Measurements from ENCODE around the gene HCLS1. TPM values are rescaled to one million over a fixed set of nuclear protein-coding genes. Genes with fewer than 3 reads are reported as not detected.

The HCLS1 gene
- total RNA-seq, 1 experiment from 2014 or later = 1.2 TPM

DNA sequence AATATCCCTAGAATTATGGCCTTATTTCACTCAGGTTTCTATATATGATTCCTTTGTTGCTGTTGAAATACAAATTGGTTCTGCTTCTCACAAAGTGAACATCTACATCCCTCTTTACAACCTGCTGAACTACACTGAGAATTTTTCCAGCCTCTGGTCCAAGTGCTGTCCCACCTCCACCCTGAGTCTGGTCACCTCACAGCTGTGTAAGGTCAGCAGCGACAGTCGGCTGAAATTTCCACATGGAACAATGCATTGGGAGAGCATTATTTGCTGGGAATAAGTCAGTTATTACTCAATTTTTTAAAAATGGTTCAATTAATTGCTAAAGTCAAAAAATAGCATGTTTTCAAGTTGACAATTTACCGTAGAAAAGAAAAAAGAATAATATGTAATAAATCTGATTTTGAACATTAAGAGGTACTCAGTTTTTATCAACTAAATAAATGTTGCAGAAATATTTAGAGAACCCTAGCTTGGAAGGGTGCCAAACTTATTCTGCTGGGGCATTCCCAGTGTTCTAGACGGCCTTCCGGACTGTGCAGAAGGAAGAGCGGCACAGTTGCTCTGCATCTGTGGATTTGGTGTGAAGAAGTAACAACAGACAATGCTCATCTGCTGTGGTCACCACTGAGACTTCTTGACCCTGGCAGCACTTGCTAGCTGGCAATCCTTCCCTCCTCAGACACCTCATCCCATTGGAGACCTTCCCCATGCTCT lies 1.8 kb downstream of the HCLS1 start:
- Histone ChIP-seq H3K4me2 (ENCODE audit: insufficient read depth, insufficient read length, low read length) (no peak overlapping the region), H2BK15ac (ENCODE audit: low read depth, low read length) (no peak overlapping the region), H2BK5ac (ENCODE audit: insufficient read length, low read length) (no peak overlapping the region), H2AFZ (ENCODE audit: low read length) (no peak overlapping the region), H3K4me1 (ENCODE audit: insufficient read depth, low read length) (no peaks in the 10 kb centered on the region; the same call in 1 of the 2 replicates), H4K5ac (ENCODE audit: insufficient read length, low read depth, low read length) (no peak overlapping the region), H2AK5ac (ENCODE audit: insufficient read length, low read length) (no peak overlapping the region), H3K9ac (ENCODE audit: extremely low read depth, insufficient read length, low read length) (no peak overlapping the region), H3K56ac (ENCODE audit: insufficient read length, low read depth, low read length) (no peak overlapping the region), H3K27ac (ENCODE audit: insufficient read length, low read depth, low read length) (no peak overlapping the region), H2BK20ac (ENCODE audit: low read depth, low read length, poor library complexity, severe bottlenecking) (no peak overlapping the region), H3K27me3 (ENCODE audit: insufficient read depth, low read length) (no peaks in the 10 kb centered on the region), H3K79me1 (ENCODE audit: insufficient read depth, low read depth, low read length, poor library complexity, severe bottlenecking) (no peaks in the 10 kb centered on the region), H3K79me2 (ENCODE audit: insufficient read depth, low read length) (no peaks in the 10 kb centered on the region), H2BK12ac (ENCODE audit: insufficient read length, low read depth, low read length) (no peak overlapping the region), H3K14ac (ENCODE audit: insufficient read depth, low read length) (no peak overlapping the region; the same call in 1 of the 2 replicates), H3K18ac (ENCODE audit: insufficient read length, low read depth, low read length) (no peak overlapping the region), H3K23me2 (ENCODE audit: insufficient read length, low read depth, low read length, poor library complexity, severe bottlenecking) (no peaks in the 10 kb centered on the region), H3K4ac (ENCODE audit: low read depth, low read length) (no peak overlapping the region), H2BK120ac (ENCODE audit: low read depth, low read length, poor library complexity, severe bottlenecking) (no peak overlapping the region), H4K91ac (ENCODE audit: insufficient read length, low read depth, low read length) (no peak overlapping the region), H3K9me3 (ENCODE audit: control insufficient read depth, low read depth, low read length) (no peaks in the 10 kb centered on the region), H4K8ac (replicated peaks; ENCODE audit: insufficient read length, low read depth, low read length) (no peak overlapping the region), H3K23ac (ENCODE audit: insufficient read length, low read depth, low read length) (no peak overlapping the region), H3T11ph (ENCODE audit: low read length) (no peak overlapping the region), H4K20me1 (ENCODE audit: control insufficient read depth, insufficient read depth, insufficient read length) (no peaks in the 10 kb centered on the region)
- Mint-ChIP-seq H3K27ac (no peak overlapping the region; a peak in 1 of 7 replicates), H3K4me3 (no peak overlapping the region), H3K9me3 (no peaks in the 10 kb centered on the region), H3K36me3 (ENCODE audit: insufficient read depth in 1 of 3, low read depth in 3 of 3) (peaks cover 2 to 12% (median 4%) of the 10 kb centered on the region in 3 experiments; a peak in 4 of 7 replicates), H3K4me1 (peaks cover 11% of the 10 kb centered on the region in 2 experiments), H3K27me3 (ENCODE audit: low read depth) (no peaks in the 10 kb centered on the region)
- TF ChIP-seq, protein P1, sequence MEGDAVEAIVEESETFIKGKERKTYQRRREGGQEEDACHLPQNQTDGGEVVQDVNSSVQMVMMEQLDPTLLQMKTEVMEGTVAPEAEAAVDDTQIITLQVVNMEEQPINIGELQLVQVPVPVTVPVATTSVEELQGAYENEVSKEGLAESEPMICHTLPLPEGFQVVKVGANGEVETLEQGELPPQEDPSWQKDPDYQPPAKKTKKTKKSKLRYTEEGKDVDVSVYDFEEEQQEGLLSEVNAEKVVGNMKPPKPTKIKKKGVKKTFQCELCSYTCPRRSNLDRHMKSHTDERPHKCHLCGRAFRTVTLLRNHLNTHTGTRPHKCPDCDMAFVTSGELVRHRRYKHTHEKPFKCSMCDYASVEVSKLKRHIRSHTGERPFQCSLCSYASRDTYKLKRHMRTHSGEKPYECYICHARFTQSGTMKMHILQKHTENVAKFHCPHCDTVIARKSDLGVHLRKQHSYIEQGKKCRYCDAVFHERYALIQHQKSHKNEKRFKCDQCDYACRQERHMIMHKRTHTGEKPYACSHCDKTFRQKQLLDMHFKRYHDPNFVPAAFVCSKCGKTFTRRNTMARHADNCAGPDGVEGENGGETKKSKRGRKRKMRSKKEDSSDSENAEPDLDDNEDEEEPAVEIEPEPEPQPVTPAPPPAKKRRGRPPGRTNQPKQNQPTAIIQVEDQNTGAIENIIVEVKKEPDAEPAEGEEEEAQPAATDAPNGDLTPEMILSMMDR (conservative IDR thresholded peaks at IDR 0.05) = no peak
- DNase-seq = no peak
- no CpG with 5 or more reads among the region's 6 CpGs for WGBS (ENCODE audit: extremely low coverage, insufficient read length, low lambda C conversion rate)

Data from H9 (cell line).